Retinal pigment epithelial cell (primary cell): ENCODE results near the gene RAB9B.

Experiments
- DNase-seq: peaks from one replicate; pipeline ENCODE4 v3.0.0-alpha.2; 2010; ENCODE audit warnings: low read depth
- H3K4me3 ChIP-seq: 2 replicates; pipeline ENCODE4 v1.5.1; 2011; ENCODE audit warnings: mild to moderate bottlenecking, low read length, control low read depth, moderate library complexity
- CTCF ChIP-seq: conservative IDR thresholded peaks from 2 replicates; pipeline ENCODE4 v1.5.1; 2011; ENCODE audit warnings: low read depth, low read length, control low read depth, inconsistent platforms

RAB9B gene

DNA sequence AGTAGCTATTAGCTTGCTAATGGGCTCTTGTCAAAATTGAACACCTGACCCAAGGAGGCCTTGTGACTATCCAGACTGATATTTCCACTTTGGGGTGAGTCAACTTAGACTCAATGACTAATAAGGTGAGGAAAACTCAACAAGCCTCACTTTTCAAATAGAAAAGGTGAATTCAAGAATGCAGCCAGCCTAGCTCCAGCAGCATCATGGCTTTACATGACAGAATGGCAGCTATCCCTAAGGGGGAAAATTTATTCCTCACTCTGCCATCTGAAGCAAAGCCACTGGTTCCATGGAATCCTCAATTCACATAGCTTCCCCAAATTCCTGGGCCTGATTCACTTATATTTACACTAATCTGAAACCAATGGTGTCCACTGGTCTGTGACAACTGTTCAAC, 29.1 kb upstream of the RAB9B start:
- no peak for TF ChIP-seq CTCF
- DNase-seq: no peak
- no peak overlapping the region for H3K4me3 ChIP-seq

GRCh38 chrX:103849558-103849957, 17.5 kb upstream of the RAB9B start:
- no peak for TF ChIP-seq CTCF
- H3K4me3 ChIP-seq: no peak overlapping the region
- DNase-seq: no peak

- TF ChIP-seq CTCF: no peak
- no peak for DNase-seq
- no peak overlapping the region for H3K4me3 ChIP-seq
Observed at GRCh38 chrX:103847174-103847870, 15.3 kb upstream of the RAB9B start.

DNA sequence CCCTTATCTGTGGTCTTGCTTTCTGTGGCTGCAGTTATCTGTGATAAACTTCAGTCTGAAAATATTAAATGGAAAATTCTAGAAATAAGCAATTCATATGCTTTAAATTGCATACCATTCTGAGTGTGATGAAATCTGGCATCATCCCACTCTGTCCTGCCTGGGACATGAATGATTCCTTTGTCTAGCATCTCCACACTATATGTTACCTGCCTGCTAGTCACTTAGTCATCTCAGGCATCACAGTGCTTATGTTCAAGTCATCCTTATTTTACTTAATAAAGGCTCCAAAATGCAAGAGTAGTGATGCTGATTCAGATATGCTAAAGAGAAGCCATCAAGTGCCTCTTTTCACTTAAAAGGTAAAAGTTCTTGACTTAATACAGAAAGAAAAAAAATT, 14.3 kb upstream of the RAB9B start:
- TF ChIP-seq CTCF: no peak
- H3K4me3 ChIP-seq: no peak overlapping the region
- no peak for DNase-seq

GRCh38 chrX:103845165-103845653, 13.2 kb upstream of the RAB9B start:
- H3K4me3 ChIP-seq: no peak overlapping the region
- peak; percentile 55 for DNase-seq
- TF ChIP-seq CTCF: peak; percentile 71

- no peak overlapping the region for H3K4me3 ChIP-seq
- no peak for TF ChIP-seq CTCF
- DNase-seq: no peak
Observed at GRCh38 chrX:103839404-103839803, 7.3 kb upstream of the RAB9B start.

- H3K4me3 ChIP-seq: peak overlapping the region; percentile 66
- no peak for TF ChIP-seq CTCF
- no peak for DNase-seq
Observed at GRCh38 chrX:103831342-103831802, 685 bp downstream of the RAB9B start.
